GM12892 (cell line): Measurements from ENCODE around the gene AIFM3.

Source experiments
- DNase-seq: peaks from one replicate; pipeline ENCODE4 v3.0.0; 2011; ENCODE audit not compliant: insufficient read length
- FAIRE-seq: peaks from 2 replicates; lab custom pipeline; 2011; peaks lifted over from hg19 to GRCh38; lab: Jason Lieb, UNC
- POLR2A ChIP-seq: IDR thresholded peaks from 2 replicates; pipeline ENCODE4 v1.6.1; 2011; ENCODE audit warnings: low read depth, low read length, control low read depth
- POLR2AphosphoS5 ChIP-seq: IDR thresholded peaks from 2 replicates; pipeline ENCODE4 v1.6.1; 2011; ENCODE audit warnings: low read depth, low read length, control low read depth
- TAF1 ChIP-seq: IDR thresholded peaks from 2 replicates; pipeline ENCODE4 v1.6.1; 2011; ENCODE audit warnings: low read depth, mild to moderate bottlenecking, control low read depth, low read length, borderline replicate concordance

Gene AIFM3

DNA sequence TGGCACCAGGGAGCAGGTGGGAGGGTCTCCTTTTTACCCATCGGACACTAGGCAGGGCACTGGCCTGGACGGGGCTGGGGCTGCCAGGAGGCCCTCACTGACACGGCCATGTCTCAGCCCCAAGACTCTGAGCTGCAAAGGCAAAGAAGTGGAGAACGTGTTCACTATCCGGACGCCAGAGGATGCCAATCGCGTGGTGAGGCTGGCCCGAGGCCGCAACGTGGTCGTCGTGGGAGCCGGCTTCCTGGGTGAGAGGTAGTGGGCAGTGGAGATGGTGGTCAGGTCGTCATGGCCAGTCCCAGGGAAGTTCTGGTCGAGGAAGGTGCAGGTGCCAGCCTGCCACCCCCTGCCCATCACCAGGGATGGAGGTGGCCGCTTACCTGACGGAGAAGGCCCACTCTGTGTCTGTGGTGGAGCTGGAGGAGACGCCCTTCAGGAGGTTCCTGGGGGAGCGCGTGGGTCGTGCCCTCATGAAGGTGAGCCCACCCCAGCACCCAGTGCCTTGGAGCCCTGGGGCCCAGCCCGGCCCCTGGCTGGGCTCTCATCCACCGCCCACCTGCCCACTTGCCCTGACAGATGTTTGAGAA lies 9.3 kb downstream of the AIFM3 start:
- no peak for DNase-seq
- FAIRE-seq = no peak
- TF ChIP-seq TAF1 = no peak
- no peak for TF ChIP-seq POLR2AphosphoS5
- no peak for TF ChIP-seq POLR2A

DNA sequence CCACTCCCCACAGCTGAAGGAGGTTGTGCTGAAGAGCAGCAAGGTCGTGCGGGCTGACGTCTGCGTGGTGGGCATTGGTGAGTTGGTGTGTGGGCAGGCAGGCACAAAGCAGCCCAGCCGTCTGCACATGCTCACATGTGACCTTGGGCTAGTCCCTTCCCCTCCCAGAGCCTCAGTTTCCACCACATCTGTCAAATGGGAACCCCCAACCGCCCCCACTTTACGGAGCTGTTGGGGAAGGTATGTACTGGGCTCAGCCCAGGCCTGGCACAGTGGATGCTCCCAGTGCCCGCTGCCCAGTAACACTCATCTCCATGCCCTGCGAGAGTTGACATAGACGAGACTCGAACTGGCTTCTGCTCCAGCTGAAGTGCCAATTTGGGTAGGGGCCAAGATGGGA lies 10.0 kb downstream of the AIFM3 start:
- no peak for FAIRE-seq
- TF ChIP-seq TAF1 (no peak), POLR2A (no peak), POLR2AphosphoS5 (no peak)

DNA sequence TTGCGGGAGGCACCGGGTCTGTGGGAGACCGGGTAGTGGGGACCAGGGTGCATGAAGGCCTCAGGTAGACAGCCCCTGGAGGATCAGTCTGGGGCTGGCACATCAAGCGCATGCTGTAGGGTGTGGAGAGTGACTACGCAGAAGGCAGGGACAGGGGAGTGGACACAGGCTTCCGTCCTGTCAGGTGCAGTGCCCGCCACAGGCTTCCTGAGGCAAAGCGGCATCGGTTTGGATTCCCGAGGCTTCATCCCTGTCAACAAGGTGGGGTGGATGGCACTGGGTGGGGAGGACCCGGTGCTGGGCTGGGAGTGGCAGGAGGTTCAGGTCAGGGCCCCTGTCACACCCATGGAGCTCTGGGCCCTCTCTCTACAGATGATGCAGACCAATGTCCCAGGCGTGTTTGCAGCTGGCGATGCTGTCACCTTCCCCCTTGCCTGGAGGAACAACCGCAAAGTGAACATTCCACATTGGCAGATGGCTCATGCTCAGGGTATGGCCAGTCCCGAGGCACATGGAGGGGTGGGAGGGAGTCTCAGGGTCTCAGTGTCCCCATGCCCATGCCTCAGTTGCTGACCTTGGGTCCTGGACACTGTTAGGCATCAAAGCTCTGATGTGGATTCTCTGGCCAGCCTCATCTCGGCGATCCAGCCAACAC lies 10.6 kb downstream of the AIFM3 start:
- FAIRE-seq (no peak), DNase-seq (no peak)
- no peak for TF ChIP-seq POLR2A
- TF ChIP-seq POLR2AphosphoS5 = no peak

More for the DNA sequence above, 10.0 kb downstream of the AIFM3 start:
- no peak for DNase-seq

DNA sequence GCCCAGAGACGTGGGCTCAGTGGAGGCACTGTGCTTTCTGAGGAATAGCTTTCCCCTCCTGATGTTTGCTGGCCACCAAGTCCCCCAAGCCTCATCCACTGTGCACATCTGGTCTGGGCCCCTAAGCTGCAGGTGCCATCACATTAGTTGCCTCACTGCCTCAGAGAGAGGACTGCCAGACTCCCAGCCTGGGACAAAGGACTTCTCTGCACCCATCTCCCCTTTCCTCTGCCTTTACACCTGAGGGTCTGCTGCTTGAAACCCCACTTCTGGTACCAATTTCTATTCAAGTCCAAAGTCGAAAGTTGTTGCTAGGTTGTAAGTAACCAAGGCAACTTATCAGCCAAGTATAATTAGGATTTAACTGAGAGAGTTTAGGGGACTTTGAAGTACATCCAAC lies 11.4 kb downstream of the AIFM3 start:
- FAIRE-seq = no peak
- TF ChIP-seq POLR2AphosphoS5 = no peak
- TF ChIP-seq POLR2A = no peak
- TF ChIP-seq TAF1 = no peak
- no peak for DNase-seq

DNA sequence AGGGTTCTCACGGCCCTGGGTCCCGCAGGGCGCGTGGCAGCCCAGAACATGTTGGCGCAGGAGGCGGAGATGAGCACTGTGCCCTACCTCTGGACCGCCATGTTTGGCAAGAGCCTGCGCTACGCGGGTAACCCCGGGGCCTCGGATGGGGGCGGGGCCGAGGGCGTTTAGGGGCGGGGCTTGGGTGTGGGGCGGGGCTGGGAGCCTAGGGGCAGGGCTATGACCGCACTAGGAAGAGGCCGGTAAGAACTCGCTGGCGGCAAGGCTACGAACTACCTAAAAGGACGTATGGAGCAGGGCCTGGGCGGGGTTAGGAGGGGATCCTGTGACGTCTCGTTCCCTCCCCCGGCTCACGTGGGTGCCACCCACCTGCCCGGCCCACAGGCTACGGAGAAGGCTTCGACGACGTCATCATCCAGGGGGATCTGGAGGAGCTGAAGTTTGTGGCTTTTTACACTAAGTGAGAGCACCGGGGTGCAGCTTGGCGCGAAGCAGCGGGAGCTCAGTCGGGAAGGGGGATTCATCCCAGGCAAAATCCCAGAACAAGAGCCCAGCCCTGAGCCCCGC lies 12.3 kb downstream of the AIFM3 start:
- FAIRE-seq (no peak), DNase-seq (no peak)
- TF ChIP-seq POLR2A = no peak

GRCh38 chr22:20979940-20980453 lies 12.9 kb downstream of the AIFM3 start:
- DNase-seq = no peak
- TF ChIP-seq POLR2A (no peak), POLR2AphosphoS5 (no peak), TAF1 (no peak)
- FAIRE-seq = no peak

- no peak for FAIRE-seq
- TF ChIP-seq POLR2A (no peak), POLR2AphosphoS5 (no peak), TAF1 (no peak)
- no peak for DNase-seq
Measured at GRCh38 chr22:20980523-20980922, 13.5 kb downstream of the AIFM3 start.

DNA sequence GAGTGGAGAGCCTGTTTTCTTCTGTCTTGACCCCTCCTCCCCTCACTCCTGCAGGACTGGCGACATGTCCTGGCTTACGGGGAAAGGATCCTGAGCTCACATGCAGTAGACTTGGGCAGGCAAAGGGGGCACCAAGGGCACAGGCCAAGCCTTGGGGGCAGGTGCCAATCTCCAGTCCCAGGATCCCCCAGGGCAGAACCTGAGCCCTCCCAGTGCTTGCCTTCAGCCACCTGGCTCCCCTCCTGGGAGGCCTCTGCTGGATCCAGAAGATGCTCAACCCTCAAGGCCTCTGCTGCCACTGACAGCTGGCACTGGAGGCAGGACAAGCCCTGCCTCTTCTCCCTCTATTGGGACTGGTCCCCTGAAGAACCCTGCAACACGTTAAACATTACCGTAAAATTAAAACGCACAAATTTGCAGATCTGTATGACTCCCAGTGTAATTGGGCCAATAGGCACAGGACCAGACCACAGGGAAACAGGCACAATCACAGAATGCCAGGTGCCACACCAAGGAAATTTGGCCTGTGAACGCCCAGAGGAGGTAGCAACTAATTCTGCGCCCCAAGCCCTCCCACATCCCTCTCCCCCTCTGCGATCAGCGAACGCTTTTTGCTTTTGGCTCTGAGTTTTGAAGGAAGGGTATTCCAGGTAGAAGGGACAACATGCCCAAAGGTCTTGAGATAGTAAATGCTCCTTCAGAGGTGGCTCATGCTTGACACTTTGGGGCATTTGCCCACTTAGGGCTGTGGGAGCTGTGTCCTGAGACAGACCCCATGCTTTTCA lies 14.1 kb downstream of the AIFM3 start:
- DNase-seq = no peak
- TF ChIP-seq POLR2AphosphoS5 (no peak), POLR2A (no peak), TAF1 (no peak)
- no peak for FAIRE-seq

- TF ChIP-seq TAF1 = no peak
- peak; percentile 95 for TF ChIP-seq POLR2A
- TF ChIP-seq POLR2AphosphoS5 = peak; percentile 97
- FAIRE-seq = peak; percentile 99
- DNase-seq = peak; percentile 87
Measured at GRCh38 chr22:20981787-20982562, 14.9 kb downstream of the AIFM3 start, which contains the start of gene LZTR1. LZTR1 (plus strand) TSS chr22:20982297; CDS start chr22:20982372, 75 bp downstream.

DNA sequence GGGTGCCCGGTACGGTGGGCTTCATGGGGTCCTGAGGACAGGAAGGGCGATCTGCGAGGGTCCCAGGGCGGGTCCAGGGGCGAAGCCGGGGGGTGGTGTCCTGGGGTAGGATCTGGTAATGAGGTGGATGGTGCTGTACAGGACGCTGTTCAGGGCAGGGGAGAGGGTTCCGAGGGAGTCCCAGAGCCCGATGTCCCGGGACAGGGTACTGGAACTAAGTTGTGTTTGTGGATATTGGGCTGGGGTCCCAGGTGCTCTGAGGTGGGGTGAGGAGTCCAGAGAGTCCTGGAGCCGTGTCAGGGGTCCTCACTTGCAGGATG lies 15.5 kb downstream of the AIFM3 start:
- peak; percentile 72 for FAIRE-seq
- DNase-seq = no peak
- no peak for TF ChIP-seq POLR2AphosphoS5
- no peak for TF ChIP-seq POLR2A
- no peak for TF ChIP-seq TAF1
